ENCODE measurements around the gene EVI5. TPM values are rescaled to one million over a fixed set of nuclear protein-coding genes. Genes with fewer than 3 reads are reported as not detected.

EVI5 gene
- total and polyA plus RNA-seq, 3 experiments from 2014 or later = 0.10 to 27.7 (median 27.4) TPM

DNA sequence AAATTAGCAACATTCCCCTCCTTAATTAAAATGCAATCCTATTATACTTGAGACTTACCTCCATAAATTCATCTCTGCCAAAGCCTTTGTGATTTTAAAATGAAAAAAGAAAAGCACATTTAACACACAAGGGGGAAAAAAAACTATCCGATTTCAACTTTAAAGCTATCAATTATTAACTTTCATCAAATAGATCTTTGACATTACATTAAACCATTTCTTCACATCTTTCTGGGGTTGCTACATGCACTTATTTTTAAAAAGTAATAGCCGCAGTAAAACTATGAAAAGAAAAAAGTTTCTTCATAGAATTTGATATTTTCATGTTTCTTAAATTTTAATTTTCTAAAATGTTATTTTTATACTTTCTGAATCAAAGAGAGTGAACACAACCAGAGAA is 71.0 kb downstream of the EVI5 start:
- Mint-ChIP-seq H3K4me3 (no peak overlapping the region), H3K36me3 (peaks cover 0 to 3% (median 0%) of the 10 kb centered on the region in 3 donors), H3K4me1 (no peaks in the 10 kb centered on the region), H3K27me3 (peaks cover 8 to 32% of the 10 kb centered on the region in 2 donors), H3K27ac (no peak overlapping the region), H3K9me3 (peaks cover 0 to 4% (median 2%) of the 10 kb centered on the region in 5 donors)
- Histone ChIP-seq H3K27me3 (ENCODE audit: insufficient read depth, low read length, poor library complexity, severe bottlenecking) (no peaks in the 10 kb centered on the region), H3K4me1 (ENCODE audit: insufficient read depth, low read length) (no peaks in the 10 kb centered on the region), H3K27ac (ENCODE audit: low read depth, low read length) (no peak overlapping the region), H3K4me3 (ENCODE audit: low read length) (no peak overlapping the region), H3K36me3 (ENCODE audit: insufficient read depth, low read length) (no peaks in the 10 kb centered on the region), H3K9me3 (ENCODE audit: low read length) (no peaks in the 10 kb centered on the region)
- no peak for DNase-seq
- POLR2A ChIA-PET = no interaction called here
- CTCF ChIA-PET = interaction anchor here (0.5 kb wide), 1 partner anchor 35 kb away, joined by 3 read pairs; no protein-coding TSS in a partner anchor

DNA sequence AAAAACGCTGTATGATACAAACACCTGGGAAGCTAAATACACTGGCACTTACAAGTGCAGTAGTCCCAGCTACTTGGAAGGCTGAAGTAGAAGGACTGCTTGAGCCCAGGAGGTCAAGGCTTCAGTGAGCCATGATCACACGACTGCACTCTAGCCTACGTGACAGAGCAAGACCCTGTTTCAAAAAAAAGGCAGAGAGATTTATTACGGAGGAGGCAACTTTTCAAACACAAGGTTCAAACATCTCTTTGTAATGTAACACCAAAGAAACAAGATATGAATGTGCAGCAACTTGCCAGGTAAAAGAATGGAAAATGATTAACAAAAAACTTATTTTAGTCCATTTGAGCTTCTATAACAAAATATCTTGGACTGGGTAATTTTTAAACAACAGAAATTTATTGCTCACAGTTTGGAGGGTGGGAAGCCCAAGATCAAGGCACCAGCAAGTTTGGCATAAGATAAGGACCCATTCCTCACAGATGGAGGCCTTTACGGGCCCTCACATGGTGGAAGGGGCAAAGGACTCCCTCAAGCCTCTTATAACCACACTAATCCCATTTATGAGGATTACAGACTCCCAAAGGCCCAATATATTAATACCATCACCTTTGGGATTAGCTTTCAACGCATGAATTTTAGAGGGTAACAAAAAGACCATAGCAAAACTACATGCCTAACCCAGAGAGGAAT is 73.3 kb downstream of the EVI5 start:
- Histone ChIP-seq H3K4me3 (ENCODE audit: low read length) (no peak overlapping the region), H3K36me3 (ENCODE audit: insufficient read depth, low read length) (no peaks in the 10 kb centered on the region), H3K27ac (ENCODE audit: low read depth, low read length) (no peak overlapping the region), H3K27me3 (ENCODE audit: insufficient read depth, low read length, poor library complexity, severe bottlenecking) (no peaks in the 10 kb centered on the region), H3K4me1 (ENCODE audit: insufficient read depth, low read length) (no peaks in the 10 kb centered on the region), H3K9me3 (ENCODE audit: low read length) (no peaks in the 10 kb centered on the region)
- Mint-ChIP-seq H3K27ac (no peak overlapping the region), H3K4me3 (no peak overlapping the region), H3K9me3 (peaks cover 0 to 3% (median 0%) of the 10 kb centered on the region in 5 donors), H3K4me1 (no peaks in the 10 kb centered on the region), H3K36me3 (peaks cover 0 to 3% (median 0%) of the 10 kb centered on the region in 3 donors), H3K27me3 (peaks cover 4 to 33% of the 10 kb centered on the region in 2 donors)
- POLR2A ChIA-PET = no interaction called here
- CTCF ChIA-PET = no interaction called here
- DNase-seq = no peak

DNA sequence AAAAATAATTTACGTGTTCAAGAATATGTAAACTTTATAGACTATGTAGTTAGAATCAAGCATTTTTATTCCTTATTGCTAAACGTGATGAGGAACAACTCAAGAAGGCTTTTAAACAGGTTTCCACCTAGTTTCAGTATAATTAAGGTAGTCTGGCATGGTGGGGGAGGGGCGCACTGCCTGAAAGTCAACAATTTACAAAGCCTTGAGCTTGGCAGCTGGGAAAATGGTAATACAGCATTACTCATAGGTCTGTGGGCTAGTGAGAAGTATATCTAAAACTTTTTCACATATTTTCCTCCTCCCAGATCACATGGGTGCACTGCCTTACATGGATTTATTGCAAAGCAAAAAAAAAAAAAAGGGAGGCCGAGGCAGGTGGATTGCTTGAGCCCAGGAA is 75.2 kb downstream of the EVI5 start:
- DNase-seq = no peak
- no peak overlapping the region for H3K4me3 Mint-ChIP-seq

DNA sequence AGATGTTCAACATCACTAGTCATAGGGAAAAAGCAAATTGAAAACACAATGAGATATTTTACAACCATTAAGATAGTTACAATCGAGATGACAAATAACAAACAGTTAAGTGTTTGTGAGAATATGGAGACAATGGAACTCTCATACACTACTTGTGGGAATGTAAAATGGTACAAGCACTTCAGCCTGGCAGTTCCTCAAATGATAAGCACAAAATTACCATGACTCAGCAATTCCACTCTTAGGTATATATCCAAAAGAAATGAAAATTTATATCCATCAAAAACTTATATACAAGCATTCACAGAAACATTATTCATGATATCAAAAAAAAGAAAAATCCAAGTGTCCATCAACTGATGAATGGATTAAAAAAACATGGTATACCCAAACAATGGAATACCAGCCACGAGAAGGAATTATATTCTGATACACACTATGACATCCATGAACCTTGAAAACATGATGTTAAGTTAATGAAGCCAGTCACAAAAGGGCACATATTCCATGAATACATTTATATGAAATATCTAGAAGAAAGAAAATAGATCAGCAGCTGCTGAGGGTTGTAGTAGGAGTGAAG is 76.4 kb downstream of the EVI5 start:
- Histone ChIP-seq H3K27ac (ENCODE audit: low read depth, low read length) (no peak overlapping the region), H3K27me3 (ENCODE audit: insufficient read depth, low read length, poor library complexity, severe bottlenecking) (no peaks in the 10 kb centered on the region), H3K36me3 (ENCODE audit: insufficient read depth, low read length) (no peaks in the 10 kb centered on the region), H3K4me3 (ENCODE audit: low read length) (no peak overlapping the region), H3K4me1 (ENCODE audit: insufficient read depth, low read length) (no peaks in the 10 kb centered on the region), H3K9me3 (ENCODE audit: low read length) (no peaks in the 10 kb centered on the region)
- ChIA-PET POLR2A (no interaction called here), CTCF (no interaction called here)
- H3K4me1 Mint-ChIP-seq = no peaks in the 10 kb centered on the region
- no peaks in the 10 kb centered on the region for H3K9me3 Mint-ChIP-seq
- no peak overlapping the region for H3K27ac Mint-ChIP-seq
- H3K36me3 Mint-ChIP-seq = peaks cover 0 to 2% (median 0%) of the 10 kb centered on the region in 3 donors
- H3K27me3 Mint-ChIP-seq = peaks cover 5 to 36% of the 10 kb centered on the region in 2 donors
- no peak for DNase-seq
- H3K4me3 Mint-ChIP-seq = no peak overlapping the region

More for the DNA sequence above, 75.2 kb downstream of the EVI5 start:
- H3K27me3 ChIP-seq (ENCODE audit: insufficient read depth, low read length, poor library complexity, severe bottlenecking) = no peaks in the 10 kb centered on the region
- ChIA-PET POLR2A (no interaction called here), CTCF (no interaction called here)
- no peaks in the 10 kb centered on the region for H3K9me3 Mint-ChIP-seq
- no peaks in the 10 kb centered on the region for H3K36me3 ChIP-seq (ENCODE audit: insufficient read depth, low read length)
- H3K36me3 Mint-ChIP-seq = peaks cover 0 to 3% (median 0%) of the 10 kb centered on the region in 3 donors
- no peaks in the 10 kb centered on the region for H3K4me1 Mint-ChIP-seq
- no peak overlapping the region for H3K27ac ChIP-seq (ENCODE audit: low read depth, low read length)
- peaks cover 1 to 31% of the 10 kb centered on the region in 2 donors for H3K27me3 Mint-ChIP-seq
- H3K27ac Mint-ChIP-seq = no peak overlapping the region
- no peaks in the 10 kb centered on the region for H3K9me3 ChIP-seq (ENCODE audit: low read length)
- no peaks in the 10 kb centered on the region for H3K4me1 ChIP-seq (ENCODE audit: insufficient read depth, low read length)
- H3K4me3 ChIP-seq (ENCODE audit: low read length) = no peak overlapping the region

DNA sequence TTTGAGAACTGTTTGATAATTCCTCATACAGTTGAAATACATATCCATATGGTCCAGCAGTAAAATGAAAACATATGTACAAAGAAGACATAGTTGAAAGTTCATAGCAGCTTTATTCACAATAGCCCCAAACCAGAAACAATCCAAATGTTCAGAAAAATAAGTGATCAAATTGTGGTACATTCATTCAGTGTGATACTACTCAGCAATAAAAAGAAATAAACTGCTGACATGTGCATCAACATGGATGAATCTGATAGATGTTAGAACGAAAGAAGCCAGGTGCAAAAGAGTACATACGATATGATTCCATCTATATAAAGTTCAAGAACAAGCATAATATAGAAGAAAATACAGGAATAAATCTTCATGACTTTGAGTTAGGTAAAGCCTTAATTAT is 77.2 kb downstream of the EVI5 start:
- Histone ChIP-seq H3K9me3 (ENCODE audit: low read length) (no peaks in the 10 kb centered on the region), H3K27ac (ENCODE audit: low read depth, low read length) (no peak overlapping the region), H3K4me1 (ENCODE audit: insufficient read depth, low read length) (no peaks in the 10 kb centered on the region), H3K4me3 (ENCODE audit: low read length) (no peak overlapping the region), H3K36me3 (ENCODE audit: insufficient read depth, low read length) (no peaks in the 10 kb centered on the region), H3K27me3 (ENCODE audit: insufficient read depth, low read length, poor library complexity, severe bottlenecking) (no peaks in the 10 kb centered on the region)
- Mint-ChIP-seq H3K36me3 (peaks cover 0 to 2% (median 0%) of the 10 kb centered on the region in 3 donors), H3K27me3 (peaks cover 5 to 42% of the 10 kb centered on the region in 2 donors), H3K27ac (no peak overlapping the region), H3K4me3 (no peak overlapping the region), H3K9me3 (no peaks in the 10 kb centered on the region), H3K4me1 (no peaks in the 10 kb centered on the region)
- ChIA-PET CTCF (no interaction called here), POLR2A (no interaction called here)
- DNase-seq = no peak

DNA sequence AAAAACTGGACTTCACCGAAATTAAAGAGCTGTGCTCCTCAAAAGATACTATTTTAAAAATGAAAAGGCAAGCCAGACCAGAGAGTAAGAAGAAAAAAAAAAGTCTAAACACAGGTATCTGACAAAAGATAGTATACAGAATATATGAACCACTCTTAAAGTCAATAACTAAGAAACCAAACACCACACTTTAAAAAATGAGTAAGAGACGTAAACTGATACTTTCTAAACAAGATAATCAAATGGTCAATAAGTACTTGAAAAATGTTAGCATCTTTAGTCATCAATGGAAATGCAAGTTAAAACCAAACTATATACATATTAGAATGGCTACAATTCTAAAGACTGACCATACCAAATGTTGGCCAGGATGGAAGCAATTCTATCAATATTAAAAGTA is 77.6 kb downstream of the EVI5 start:
- Histone ChIP-seq H3K4me3 (ENCODE audit: low read length) (no peak overlapping the region), H3K9me3 (ENCODE audit: low read length) (no peaks in the 10 kb centered on the region), H3K27me3 (ENCODE audit: insufficient read depth, low read length, poor library complexity, severe bottlenecking) (no peaks in the 10 kb centered on the region), H3K36me3 (ENCODE audit: insufficient read depth, low read length) (no peaks in the 10 kb centered on the region), H3K4me1 (ENCODE audit: insufficient read depth, low read length) (no peaks in the 10 kb centered on the region), H3K27ac (ENCODE audit: low read depth, low read length) (no peak overlapping the region)
- ChIA-PET CTCF (no interaction called here), POLR2A (no interaction called here)
- H3K36me3 Mint-ChIP-seq = peaks cover 0 to 2% (median 0%) of the 10 kb centered on the region in 3 donors
- H3K27me3 Mint-ChIP-seq = peaks cover 5 to 42% of the 10 kb centered on the region in 2 donors
- no peaks in the 10 kb centered on the region for H3K9me3 Mint-ChIP-seq
- H3K4me3 Mint-ChIP-seq = no peak overlapping the region
- no peak for DNase-seq
- H3K4me1 Mint-ChIP-seq = no peaks in the 10 kb centered on the region
- no peak overlapping the region for H3K27ac Mint-ChIP-seq

DNA sequence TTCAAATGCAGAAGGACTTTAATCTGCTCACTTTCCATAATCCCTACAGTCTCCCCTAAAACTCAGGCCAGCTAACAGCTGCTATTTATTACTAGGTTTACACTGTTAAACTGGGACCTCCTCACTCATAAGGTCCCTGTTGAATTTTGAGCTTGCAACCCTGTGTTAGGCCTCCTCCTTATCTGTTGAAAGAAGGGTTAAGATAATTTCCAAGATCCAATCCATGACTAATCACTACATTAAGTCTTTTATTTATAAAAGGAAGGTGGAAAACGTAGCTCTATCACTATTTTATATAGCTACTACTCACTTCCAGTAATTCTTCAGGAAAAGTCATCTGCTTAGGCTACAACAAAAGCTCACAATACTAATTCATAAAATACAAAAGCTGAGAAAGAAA is 79.5 kb downstream of the EVI5 start:
- H3K36me3 Mint-ChIP-seq = no peaks in the 10 kb centered on the region
- H3K4me3 Mint-ChIP-seq = no peak overlapping the region
- CTCF ChIA-PET = no interaction called here

DNA sequence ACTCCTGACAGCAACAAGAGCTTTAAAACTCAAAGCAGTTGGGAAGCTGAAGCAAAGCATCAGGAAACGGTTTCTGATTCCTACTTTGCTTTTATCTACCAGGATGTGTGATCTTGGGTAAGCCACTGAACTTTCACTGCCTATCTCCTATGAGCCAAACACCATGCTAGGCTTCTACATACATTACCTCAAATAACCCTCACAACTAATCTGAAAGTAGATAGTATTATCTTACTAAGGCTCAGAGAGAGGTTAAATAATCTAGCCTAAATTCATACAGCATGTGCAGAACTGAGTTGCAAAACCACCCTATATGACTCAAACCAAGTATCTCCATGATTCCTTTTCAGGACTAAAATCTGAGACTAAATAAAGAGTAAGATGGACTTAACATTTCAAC is 83.8 kb downstream of the EVI5 start:
- Mint-ChIP-seq H3K4me3 (no peak overlapping the region), H3K27me3 (peaks cover 7 to 37% of the 10 kb centered on the region in 2 donors), H3K27ac (no peak overlapping the region), H3K36me3 (no peaks in the 10 kb centered on the region), H3K9me3 (no peaks in the 10 kb centered on the region), H3K4me1 (no peaks in the 10 kb centered on the region)
- Histone ChIP-seq H3K27ac (ENCODE audit: low read depth, low read length) (no peak overlapping the region), H3K36me3 (ENCODE audit: insufficient read depth, low read length) (no peaks in the 10 kb centered on the region), H3K9me3 (ENCODE audit: low read length) (no peaks in the 10 kb centered on the region), H3K4me1 (ENCODE audit: insufficient read depth, low read length) (no peaks in the 10 kb centered on the region), H3K27me3 (ENCODE audit: insufficient read depth, low read length, poor library complexity, severe bottlenecking) (no peaks in the 10 kb centered on the region), H3K4me3 (ENCODE audit: low read length) (no peak overlapping the region)
- ChIA-PET CTCF (interaction anchor here (1.6 kb wide), 1 partner anchor 16 kb away, joined by 4 read pairs; no protein-coding TSS in a partner anchor), POLR2A (no interaction called here)
- DNase-seq = no peak

More for the DNA sequence above, 79.5 kb downstream of the EVI5 start:
- Histone ChIP-seq H3K9me3 (ENCODE audit: low read length) (no peaks in the 10 kb centered on the region), H3K36me3 (ENCODE audit: insufficient read depth, low read length) (no peaks in the 10 kb centered on the region), H3K27ac (ENCODE audit: low read depth, low read length) (no peak overlapping the region), H3K4me1 (ENCODE audit: insufficient read depth, low read length) (no peaks in the 10 kb centered on the region), H3K4me3 (ENCODE audit: low read length) (no peak overlapping the region), H3K27me3 (ENCODE audit: insufficient read depth, low read length, poor library complexity, severe bottlenecking) (no peaks in the 10 kb centered on the region)
- DNase-seq = no peak
- Mint-ChIP-seq H3K27ac (no peak overlapping the region), H3K4me1 (no peaks in the 10 kb centered on the region), H3K27me3 (peaks cover 4 to 50% of the 10 kb centered on the region in 2 donors), H3K9me3 (no peaks in the 10 kb centered on the region)
- POLR2A ChIA-PET = interaction anchor here (0.6 kb wide), 1 partner anchor 417 kb away, joined by 3 read pairs; no protein-coding TSS in a partner anchor

Measured in CD8-positive, alpha-beta memory T cell (primary cell).